ENCODE data around the gene HSD3B7. TPM values are rescaled to one million over a fixed set of nuclear protein-coding genes. Genes with fewer than 3 reads are reported as not detected.

Gene HSD3B7
- total and polyA plus RNA-seq, 2 of the 8 experiments (the other 6 are each of a cell fraction or from before 2014, with no cell fraction given), result 2.9 to 6.6 TPM

GRCh38 chr16:31005350-31006085 is 20.5 kb downstream of the HSD3B7 start:
- H3K56ac ChIP-seq (replicated peaks; ENCODE audit: insufficient read length, low read depth, low read length), result no peak overlapping the region
- H3K18ac ChIP-seq (ENCODE audit: extremely low read depth, low read length), result no peak overlapping the region
- H3K79me2 ChIP-seq (ENCODE audit: control insufficient read depth in 1 of 2, insufficient read depth in 2 of 2, low read length in 2 of 2), result peaks cover 0 to 4% of the 10 kb centered on the region in 2 experiments; a peak in 1 of 4 replicates
- no peak overlapping the region for H2BK12ac ChIP-seq (ENCODE audit: low read depth, low read length)
- peaks cover 0 to 4% of the 10 kb centered on the region in 2 experiments for H4K20me1 ChIP-seq (replicated peaks in 1 of 2; ENCODE audit: control insufficient read depth in 1 of 2, insufficient read depth in 2 of 2, low read length in 2 of 2)
- no peak overlapping the region for H4K8ac ChIP-seq (ENCODE audit: extremely low read depth, insufficient read depth, low read length)
- peaks cover 4 to 15% (median 6%) of the 10 kb centered on the region in 4 experiments for H3K4me1 ChIP-seq (replicated peaks in 1 of 4; ENCODE audit: control insufficient read depth in 3 of 4, insufficient read depth in 4 of 4, low read length in 3 of 4)
- H3K4ac ChIP-seq (replicated peaks; ENCODE audit: insufficient read length, low read depth, low read length), result no peak overlapping the region
- 0 out of 2 replicates have a peak, but pooled peaks cover 10% of the 10 kb centered on the region for H3K79me1 ChIP-seq (ENCODE audit: low read depth, low read length)
- H3K9ac ChIP-seq (replicated peaks in 1 of 4; ENCODE audit: extremely low read depth in 1 of 4, low read depth in 3 of 4, low read length in 3 of 4), result no peak overlapping the region
- TF ChIP-seq EP300 (IDR thresholded peaks at IDR 0.05; ENCODE audit: borderline replicate concordance in 1 of 2, low read depth in 2 of 2, low read length in 2 of 2), result no peak
- no peak for TF ChIP-seq SP1 (IDR thresholded peaks at IDR 0.05; ENCODE audit: low read depth, low read length)
- no peak for TF ChIP-seq ATF2 (IDR thresholded peaks at IDR 0.05; ENCODE audit: low read length)
- TF ChIP-seq KDM1A (IDR thresholded peaks at IDR 0.05; ENCODE audit: borderline replicate concordance, low read length), result 0 out of 2 replicates have a peak, but pooled peaks have one; percentile 33
- no peak for TF ChIP-seq CHD2 (IDR thresholded peaks at IDR 0.05; ENCODE audit: low read length)
- no peak for TF ChIP-seq GTF2F1 (IDR thresholded peaks at IDR 0.05; ENCODE audit: borderline replicate concordance, low read depth, low read length)
- 87% methylated on average over 16 of the region's 16 CpGs; no CpG with 5 or more reads in 1 of the 2 experiments for WGBS, 2 experiments (ENCODE audit: extremely low coverage in 1 of 2, insufficient coverage in 1 of 2, insufficient read length in 1 of 2, insufficient replicate concordance in 2 of 2, low coverage in 1 of 2, low lambda C conversion rate in 2 of 2, missing lambda C conversion rate in 1 of 2)
- no peak overlapping the region for H2AK5ac ChIP-seq (ENCODE audit: low read depth, low read length)
- H2BK20ac ChIP-seq (ENCODE audit: low read length), result no peak overlapping the region
- ChIA-PET CTCF (ENCODE audit: partially characterized antibody) (interaction anchor here (1.1 to 2.1 kb wide), 3 partner anchors 20 to 36 kb away, joined by 3 to 10 read pairs (median 4); partner anchors contain the start of gene HSD3B7), POLR2A (ENCODE audit: partially characterized antibody) (interaction anchor here (0.6 kb wide), 1 partner anchor 297 kb away, joined by 4 read pairs; no protein-coding TSS in a partner anchor)
- H4K91ac ChIP-seq (replicated peaks; ENCODE audit: insufficient read length, low read length), result no peak overlapping the region
- no peaks in the 10 kb centered on the region for H3K36me3 ChIP-seq (ENCODE audit: control insufficient read depth in 2 of 4, insufficient read depth in 4 of 4, low read length in 3 of 4)
- H2BK120ac ChIP-seq (replicated peaks; ENCODE audit: low read depth, low read length), result no peak overlapping the region
- no peaks in the 10 kb centered on the region for H3K9me3 ChIP-seq (ENCODE audit: insufficient read depth in 2 of 2, low read depth in 1 of 2, low read length in 1 of 2)
- no peak overlapping the region for H3K23ac ChIP-seq (ENCODE audit: insufficient read length)
- no peak for FAIRE-seq
- H2AFZ ChIP-seq (ENCODE audit: low read length), result no peak overlapping the region
- no peak overlapping the region for H4K5ac ChIP-seq (ENCODE audit: insufficient read length, low read depth, low read length)
- no peak overlapping the region for H2BK5ac ChIP-seq (ENCODE audit: low read depth, low read length)
- H3K4me2 ChIP-seq (ENCODE audit: insufficient read depth in 1 of 2, low read depth in 2 of 2, low read length in 2 of 2), result no peak overlapping the region
- no peaks in the 10 kb centered on the region; the same call in 1 of the 2 replicates for H3K23me2 ChIP-seq (ENCODE audit: low read depth, low read length)
- H2BK15ac ChIP-seq (ENCODE audit: low read length), result no peak overlapping the region
- H3K4me3 ChIP-seq (ENCODE audit: extremely low read depth in 1 of 4, insufficient read depth in 2 of 4, low read depth in 3 of 4, low read length in 4 of 4), result no peak overlapping the region
- H3K27me3 ChIP-seq (replicated peaks in 1 of 4; ENCODE audit: control insufficient read depth in 3 of 4, extremely low read depth in 1 of 4, insufficient read depth in 3 of 4, low read length in 3 of 4), result no peaks in the 10 kb centered on the region
- DNase-seq (ENCODE audit: low read depth in 1 of 2, low spot score in 2 of 2), result no peak
- H3K27ac ChIP-seq (ENCODE audit: low read depth, low read length), result no peak overlapping the region
- no peak overlapping the region for H3K14ac ChIP-seq (ENCODE audit: insufficient read length)

Measured in H1 (cell line).